BE2C (cell line): ENCODE data around the gene AGXT.

Experiments used
- DNase-seq: peaks from one replicate; pipeline ENCODE4 v3.0.0-alpha.2; 2020
- H3K27me3 ChIP-seq: fragments of 250-450 bp; sonication (Bioruptor Pico); 2 replicates; pipeline ENCODE4 v1.5.1; 2020; ENCODE audit warnings: mild to moderate bottlenecking
- H3K36me3 ChIP-seq: fragments of 250-450 bp; sonication (Bioruptor Pico); 2 replicates; pipeline ENCODE4 v1.5.1; 2020; ENCODE audit warnings: mild to moderate bottlenecking
- H3K4me1 ChIP-seq: fragments of 250-450 bp; sonication (Bioruptor Pico); 2 replicates; pipeline ENCODE4 v1.5.1; 2020
- H3K4me3 ChIP-seq: 2 replicates; pipeline ENCODE4 v1.5.1; 2011; ENCODE audit warnings: low read depth, low read length
- H3K9me3 ChIP-seq: fragments of 250-450 bp; sonication (Bioruptor Pico); 2 replicates; pipeline ENCODE4 v1.5.1; 2020
- TF ChIP-seq, protein P1 (sequence below): IDR thresholded peaks from 2 replicates; pipeline ENCODE4 v1.5.1; 2012; ENCODE audit warnings: mild to moderate bottlenecking, low read depth, low read length

AGXT gene

GRCh38 chr2:240898731-240899467 is 30.3 kb downstream of the AGXT start:
- no peaks in the 10 kb centered on the region for H3K9me3 ChIP-seq
- no peaks in the 10 kb centered on the region for H3K4me1 ChIP-seq
- no peak overlapping the region for H3K4me3 ChIP-seq
- DNase-seq = no peak
- H3K27me3 ChIP-seq = no peaks in the 10 kb centered on the region
- TF ChIP-seq, protein P1, sequence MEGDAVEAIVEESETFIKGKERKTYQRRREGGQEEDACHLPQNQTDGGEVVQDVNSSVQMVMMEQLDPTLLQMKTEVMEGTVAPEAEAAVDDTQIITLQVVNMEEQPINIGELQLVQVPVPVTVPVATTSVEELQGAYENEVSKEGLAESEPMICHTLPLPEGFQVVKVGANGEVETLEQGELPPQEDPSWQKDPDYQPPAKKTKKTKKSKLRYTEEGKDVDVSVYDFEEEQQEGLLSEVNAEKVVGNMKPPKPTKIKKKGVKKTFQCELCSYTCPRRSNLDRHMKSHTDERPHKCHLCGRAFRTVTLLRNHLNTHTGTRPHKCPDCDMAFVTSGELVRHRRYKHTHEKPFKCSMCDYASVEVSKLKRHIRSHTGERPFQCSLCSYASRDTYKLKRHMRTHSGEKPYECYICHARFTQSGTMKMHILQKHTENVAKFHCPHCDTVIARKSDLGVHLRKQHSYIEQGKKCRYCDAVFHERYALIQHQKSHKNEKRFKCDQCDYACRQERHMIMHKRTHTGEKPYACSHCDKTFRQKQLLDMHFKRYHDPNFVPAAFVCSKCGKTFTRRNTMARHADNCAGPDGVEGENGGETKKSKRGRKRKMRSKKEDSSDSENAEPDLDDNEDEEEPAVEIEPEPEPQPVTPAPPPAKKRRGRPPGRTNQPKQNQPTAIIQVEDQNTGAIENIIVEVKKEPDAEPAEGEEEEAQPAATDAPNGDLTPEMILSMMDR = no peak
- H3K36me3 ChIP-seq = no peaks in the 10 kb centered on the region

DNA sequence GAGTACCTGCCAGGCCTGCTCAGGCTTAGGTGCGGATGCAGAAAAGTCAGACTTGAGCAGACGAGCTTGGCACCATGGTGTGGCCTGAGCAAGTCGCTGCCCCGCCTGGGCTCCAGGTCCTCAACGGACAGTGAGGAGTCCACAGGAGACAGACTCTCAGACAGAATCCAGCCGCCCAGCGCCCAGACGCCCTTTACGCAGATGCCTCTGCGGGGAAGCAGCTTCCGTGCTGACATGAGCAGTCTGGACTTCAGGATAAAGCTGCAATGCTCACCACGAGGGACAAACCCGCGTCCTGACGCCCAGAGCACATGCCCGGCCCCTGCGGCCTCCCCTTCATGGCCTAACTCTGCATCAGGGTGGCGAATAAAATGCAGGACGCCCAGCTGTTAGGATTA is 30.8 kb downstream of the AGXT start:
- Histone ChIP-seq H3K9me3 (no peaks in the 10 kb centered on the region), H3K36me3 (no peaks in the 10 kb centered on the region), H3K4me3 (no peak overlapping the region), H3K27me3 (no peaks in the 10 kb centered on the region), H3K4me1 (no peaks in the 10 kb centered on the region)
- no peak for DNase-seq
- TF ChIP-seq, protein P1 = no peak

DNA sequence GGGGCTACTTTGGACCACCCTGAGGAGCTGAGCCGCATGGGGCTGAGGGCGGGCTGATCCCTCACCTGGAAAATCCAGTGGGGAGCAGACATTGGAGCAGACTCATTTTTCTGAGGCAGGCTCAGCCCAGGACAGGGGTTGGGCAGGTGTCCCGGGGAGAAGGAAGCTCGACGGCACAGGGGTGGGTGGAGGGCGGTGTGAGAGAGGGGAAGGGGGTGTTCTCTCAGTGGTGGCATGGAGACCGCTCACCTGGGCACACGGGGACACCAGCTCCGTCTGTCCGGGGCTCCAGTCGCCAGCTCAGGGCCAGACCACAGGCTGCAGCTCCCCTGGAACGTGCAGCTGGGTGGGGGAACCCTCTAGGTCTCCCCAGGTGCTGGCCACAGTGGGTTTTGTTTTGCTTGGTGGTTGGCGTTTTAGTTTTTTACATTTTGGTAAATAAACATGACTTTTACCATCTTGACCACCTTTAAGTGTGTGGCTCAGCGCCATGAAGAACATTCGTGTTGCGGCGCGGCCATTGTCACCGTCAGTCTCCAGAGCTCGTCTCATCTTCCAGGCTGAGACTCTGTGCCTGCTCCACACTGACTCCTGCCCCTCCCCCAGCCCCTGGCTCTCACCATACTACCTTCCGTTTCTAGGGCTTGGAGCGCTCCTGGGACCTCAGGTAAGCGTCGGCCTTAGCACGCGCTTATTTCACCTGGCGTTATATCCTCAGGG is 31.7 kb downstream of the AGXT start:
- no peak overlapping the region for H3K4me3 ChIP-seq
- TF ChIP-seq, protein P1 = no peak
- no peaks in the 10 kb centered on the region for H3K9me3 ChIP-seq
- H3K4me1 ChIP-seq = no peaks in the 10 kb centered on the region
- no peak for DNase-seq
- H3K27me3 ChIP-seq = no peaks in the 10 kb centered on the region
- no peaks in the 10 kb centered on the region for H3K36me3 ChIP-seq

GRCh38 chr2:240901986-240902614 is 33.5 kb downstream of the AGXT start:
- no peaks in the 10 kb centered on the region for H3K9me3 ChIP-seq
- H3K36me3 ChIP-seq = no peaks in the 10 kb centered on the region
- TF ChIP-seq, protein P1 = no peak
- H3K4me3 ChIP-seq = no peak overlapping the region
- DNase-seq = no peak
- no peaks in the 10 kb centered on the region for H3K4me1 ChIP-seq
- no peaks in the 10 kb centered on the region for H3K27me3 ChIP-seq

DNA sequence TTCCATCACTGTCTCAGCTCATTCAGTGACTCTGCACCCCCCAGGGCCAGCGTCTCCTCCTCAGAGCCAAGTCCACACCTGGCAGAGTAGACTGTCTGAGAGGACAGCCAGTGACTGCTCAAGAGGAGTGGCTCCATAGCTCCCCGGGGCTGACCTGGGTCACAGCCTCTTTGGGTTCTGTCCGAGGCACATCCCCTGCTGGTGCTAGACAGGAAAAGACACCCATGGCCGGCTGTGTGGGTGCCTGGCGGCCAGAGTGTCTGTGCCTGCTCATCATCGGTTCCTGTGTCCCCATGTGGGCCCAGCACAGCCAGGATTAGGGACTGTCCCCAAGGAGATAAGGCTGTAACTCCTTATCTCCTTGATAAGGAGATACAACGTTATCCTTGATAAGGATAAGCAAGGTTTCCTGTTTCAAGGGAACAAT is 34.0 kb downstream of the AGXT start:
- no peaks in the 10 kb centered on the region for H3K27me3 ChIP-seq
- H3K9me3 ChIP-seq = no peaks in the 10 kb centered on the region
- TF ChIP-seq, protein P1 = no peak
- no peaks in the 10 kb centered on the region for H3K36me3 ChIP-seq
- H3K4me3 ChIP-seq = no peak overlapping the region
- H3K4me1 ChIP-seq = no peaks in the 10 kb centered on the region
- no peak for DNase-seq
